ENCODE data around the gene EXD3.
"Not testable (repeated sequence)": the region's sequence is repeated elsewhere in the genome, so short reads cannot be mapped to it uniquely, and the experiment has no call there.

EXD3 gene

GRCh38 chr9:137387891-137388560 lies 34.9 kb downstream of the EXD3 start:
- TF ChIP-seq POLR2A (IDR thresholded peaks at IDR 0.05; ENCODE audit: low read length): no peak
- no peak for TF ChIP-seq GATA1 (IDR thresholded peaks at IDR 0.05; ENCODE audit: low read depth, low read length)
- no peak for DNase-seq

- no peak for DNase-seq
- TF ChIP-seq GATA1 (IDR thresholded peaks at IDR 0.05; ENCODE audit: low read depth, low read length): no peak
- no peak for TF ChIP-seq POLR2A (IDR thresholded peaks at IDR 0.05; ENCODE audit: low read length)
These were observed 35.7 kb downstream of the EXD3 start for GRCh38 chr9:137387114-137387890.

GRCh38 chr9:137386507-137387113 lies 36.4 kb downstream of the EXD3 start:
- not testable (repeated sequence) for DNase-seq

- no peak for TF ChIP-seq POLR2A (IDR thresholded peaks at IDR 0.05; ENCODE audit: low read length)
- no peak for TF ChIP-seq GATA1 (IDR thresholded peaks at IDR 0.05; ENCODE audit: low read depth, low read length)
- no peak for DNase-seq
These were observed 37.8 kb downstream of the EXD3 start for GRCh38 chr9:137385061-137385655.

- TF ChIP-seq POLR2A (IDR thresholded peaks at IDR 0.05; ENCODE audit: low read length): no peak
- DNase-seq: no peak
These were observed 38.9 kb downstream of the EXD3 start for GRCh38 chr9:137383784-137384756.

GRCh38 chr9:137383081-137383783 lies 39.7 kb downstream of the EXD3 start:
- DNase-seq: peak in 1 of 2 experiments; percentile 48
- TF ChIP-seq POLR2A (IDR thresholded peaks at IDR 0.05; ENCODE audit: low read length) (no peak), GATA1 (IDR thresholded peaks at IDR 0.05; ENCODE audit: low read depth, low read length) (no peak)

GRCh38 chr9:137382444-137383080 lies 40.4 kb downstream of the EXD3 start:
- TF ChIP-seq POLR2A (IDR thresholded peaks at IDR 0.05; ENCODE audit: low read length) (no peak), GATA1 (IDR thresholded peaks at IDR 0.05; ENCODE audit: low read depth, low read length) (no peak)
- DNase-seq: no peak

GRCh38 chr9:137381501-137382443 lies 41.2 kb downstream of the EXD3 start:
- no peak for DNase-seq
- TF ChIP-seq GATA1 (IDR thresholded peaks at IDR 0.05; ENCODE audit: low read depth, low read length): no peak
- TF ChIP-seq POLR2A (IDR thresholded peaks at IDR 0.05; ENCODE audit: low read length): no peak

- DNase-seq: no peak
- TF ChIP-seq POLR2A (IDR thresholded peaks at IDR 0.05; ENCODE audit: low read length) (no peak), GATA1 (IDR thresholded peaks at IDR 0.05; ENCODE audit: low read depth, low read length) (no peak)
These were observed 42.4 kb downstream of the EXD3 start for GRCh38 chr9:137380606-137381005.

GRCh38 chr9:137380171-137380570 lies 42.8 kb downstream of the EXD3 start:
- no peak for DNase-seq
- no peak for TF ChIP-seq POLR2A (IDR thresholded peaks at IDR 0.05; ENCODE audit: low read length)
- no peak for TF ChIP-seq GATA1 (IDR thresholded peaks at IDR 0.05; ENCODE audit: low read depth, low read length)

GRCh38 chr9:137379761-137380161 lies 43.2 kb downstream of the EXD3 start:
- TF ChIP-seq POLR2A (IDR thresholded peaks at IDR 0.05; ENCODE audit: low read length): no peak
- TF ChIP-seq GATA1 (IDR thresholded peaks at IDR 0.05; ENCODE audit: low read depth, low read length): no peak
- DNase-seq: no peak

GRCh38 chr9:137378688-137379410 lies 44.1 kb downstream of the EXD3 start:
- not testable (repeated sequence) for DNase-seq
